ENCODE results near the gene TGM4. TPM values are rescaled to one million over a fixed set of nuclear protein-coding genes. Genes with fewer than 3 reads are reported as not detected.
"Not testable (repeated sequence)": the region's sequence is repeated elsewhere in the genome, so short reads cannot be mapped to it uniquely, and the experiment has no call there.

TGM4 gene
- total RNA-seq, 4 donors from 2014 or later = 0.26 to 1.4 (median 1.3) TPM; not detected in 1

DNA sequence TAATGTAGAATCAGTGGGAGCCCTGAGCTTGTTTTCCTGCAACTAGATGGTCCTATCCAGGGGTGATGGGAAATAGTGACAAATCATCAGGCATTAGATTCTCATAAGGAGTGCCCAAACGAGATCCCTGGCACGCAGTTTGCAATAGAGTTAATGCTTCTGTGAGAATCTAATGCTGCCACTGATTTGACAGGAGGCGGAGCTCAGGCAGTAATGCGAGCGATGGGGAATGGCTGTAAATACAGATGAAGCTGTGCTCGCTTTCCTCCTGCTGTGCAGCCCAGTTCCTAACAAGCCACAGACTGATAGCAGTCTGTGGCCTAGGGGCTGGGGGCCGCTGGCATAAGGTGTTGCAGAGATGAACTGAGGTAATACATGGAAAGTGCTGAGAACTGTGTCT, 41.0 kb upstream of the TGM4 start:
- no peak for TF ChIP-seq POLR2A (IDR thresholded peaks at IDR 0.05)
- TF ChIP-seq, protein P1, sequence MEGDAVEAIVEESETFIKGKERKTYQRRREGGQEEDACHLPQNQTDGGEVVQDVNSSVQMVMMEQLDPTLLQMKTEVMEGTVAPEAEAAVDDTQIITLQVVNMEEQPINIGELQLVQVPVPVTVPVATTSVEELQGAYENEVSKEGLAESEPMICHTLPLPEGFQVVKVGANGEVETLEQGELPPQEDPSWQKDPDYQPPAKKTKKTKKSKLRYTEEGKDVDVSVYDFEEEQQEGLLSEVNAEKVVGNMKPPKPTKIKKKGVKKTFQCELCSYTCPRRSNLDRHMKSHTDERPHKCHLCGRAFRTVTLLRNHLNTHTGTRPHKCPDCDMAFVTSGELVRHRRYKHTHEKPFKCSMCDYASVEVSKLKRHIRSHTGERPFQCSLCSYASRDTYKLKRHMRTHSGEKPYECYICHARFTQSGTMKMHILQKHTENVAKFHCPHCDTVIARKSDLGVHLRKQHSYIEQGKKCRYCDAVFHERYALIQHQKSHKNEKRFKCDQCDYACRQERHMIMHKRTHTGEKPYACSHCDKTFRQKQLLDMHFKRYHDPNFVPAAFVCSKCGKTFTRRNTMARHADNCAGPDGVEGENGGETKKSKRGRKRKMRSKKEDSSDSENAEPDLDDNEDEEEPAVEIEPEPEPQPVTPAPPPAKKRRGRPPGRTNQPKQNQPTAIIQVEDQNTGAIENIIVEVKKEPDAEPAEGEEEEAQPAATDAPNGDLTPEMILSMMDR (IDR thresholded peaks at IDR 0.05) = no peak
- no peak overlapping the region for H3K4me3 ChIP-seq (ENCODE audit: low read depth, poor library complexity, severe bottlenecking)
- WGBS, 2 donors = 86 to 89% methylated on average over 7 of the region's 7 CpGs
- intact Hi-C loops (cut with DNase I; ENCODE audit: low total_unique reads) = no loop called here
- DNase-seq (ENCODE audit: low spot score in 2 of 2) = no peak

DNA sequence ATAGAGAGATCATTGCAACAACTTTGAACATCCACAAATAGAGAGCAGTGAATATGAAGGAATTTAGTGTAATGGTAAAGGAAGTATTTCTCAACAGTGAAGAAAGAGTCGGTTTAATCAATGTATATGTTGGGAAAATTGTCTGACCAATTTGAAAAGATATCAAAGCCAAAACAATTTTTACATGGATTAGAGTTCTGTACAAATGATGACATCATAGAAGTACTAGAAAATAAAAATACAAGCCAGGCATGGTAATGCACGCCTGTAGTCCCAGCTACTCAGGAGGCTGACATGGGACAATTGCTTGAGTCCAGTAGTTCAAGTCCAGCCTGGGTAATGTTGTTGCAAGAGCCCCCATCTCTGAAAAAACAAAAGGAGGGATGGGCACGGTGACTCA, 38.7 kb upstream of the TGM4 start:
- WGBS, 2 donors = 95 to 98% methylated on average over 3 of the region's 3 CpGs
- TF ChIP-seq, protein P1 (IDR thresholded peaks at IDR 0.05) = no peak
- TF ChIP-seq POLR2A (IDR thresholded peaks at IDR 0.05) = no peak
- no peak overlapping the region for H3K4me3 ChIP-seq (ENCODE audit: low read depth, poor library complexity, severe bottlenecking)
- no peak for DNase-seq (ENCODE audit: low spot score in 2 of 2)
- intact Hi-C loops (cut with DNase I; ENCODE audit: low total_unique reads) = no loop called here

DNA sequence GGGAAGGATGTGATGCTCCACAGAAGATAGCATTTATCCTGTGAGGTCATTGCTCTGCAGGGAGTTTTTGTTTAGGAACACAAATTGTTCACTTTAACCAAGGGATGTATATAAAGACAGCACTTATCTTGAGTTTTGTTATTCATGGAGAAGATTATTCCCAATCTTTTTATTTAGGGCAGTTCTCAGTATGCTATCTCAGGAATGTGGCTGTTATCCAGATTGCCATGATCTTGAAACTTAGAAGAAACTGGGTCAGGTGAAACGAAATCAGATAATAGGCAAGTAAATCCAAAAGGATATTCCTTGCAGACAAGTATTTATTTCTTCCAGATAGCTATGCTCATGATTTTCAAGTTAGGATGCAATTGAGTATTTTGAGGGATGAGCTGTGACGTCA, 32.0 kb upstream of the TGM4 start:
- TF ChIP-seq, protein P1 (IDR thresholded peaks at IDR 0.05) = no peak
- no peak overlapping the region for H3K4me3 ChIP-seq (ENCODE audit: low read depth, poor library complexity, severe bottlenecking)
- WGBS, 2 donors = 74 to 86% methylated on average over 2 of the region's 2 CpGs
- DNase-seq (ENCODE audit: low spot score in 2 of 2) = no peak
- intact Hi-C loops (cut with DNase I; ENCODE audit: low total_unique reads) = no loop called here

DNA sequence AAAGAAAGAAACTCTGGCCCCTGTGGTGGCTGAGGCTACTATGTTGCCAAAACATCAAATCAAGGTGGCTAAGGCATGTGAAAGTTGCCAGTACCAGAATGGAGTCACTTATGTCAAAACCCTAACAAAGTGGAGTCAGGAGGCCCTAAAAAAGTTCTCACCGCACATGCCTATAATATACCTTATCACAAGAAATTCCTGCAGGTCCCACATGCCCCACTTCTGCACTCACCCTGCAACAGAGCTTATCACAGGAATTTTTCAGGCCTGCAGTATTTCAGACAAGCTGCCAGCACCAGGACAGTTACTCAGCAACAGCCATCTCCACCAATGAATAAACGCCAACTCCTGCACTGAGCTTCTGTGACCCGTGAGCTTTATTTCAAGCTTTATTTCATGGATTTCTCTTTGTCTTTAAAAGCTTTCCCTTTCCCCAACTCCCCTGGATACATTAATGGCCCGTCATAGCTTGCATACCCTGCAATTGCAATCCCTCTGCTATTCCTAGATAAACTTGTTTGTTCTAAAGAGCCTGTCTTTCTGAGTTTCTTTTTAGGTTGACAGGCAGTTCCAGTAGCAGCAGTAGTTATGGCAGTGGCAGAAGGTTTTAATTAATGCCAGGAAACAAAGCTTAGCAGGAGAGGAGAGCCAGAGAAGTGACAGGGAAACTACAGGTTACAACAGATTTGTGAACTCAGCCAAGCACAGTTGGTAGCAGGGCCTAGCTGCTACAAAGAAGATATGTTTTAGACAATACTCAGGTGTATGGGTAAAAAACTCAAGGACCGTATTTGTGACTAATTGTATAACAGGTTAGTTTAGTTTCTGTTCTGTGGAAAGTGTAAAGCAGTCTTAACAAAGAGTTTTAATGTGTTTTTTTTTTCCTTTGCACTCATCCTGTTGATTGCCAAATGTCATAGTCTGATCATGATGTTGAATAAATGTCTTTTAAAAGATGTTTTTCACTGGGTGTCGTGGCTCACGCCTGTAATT, 28.6 kb upstream of the TGM4 start:
- DNase-seq (ENCODE audit: low spot score in 2 of 2) = no peak
- 52 to 55% methylated on average over 7 of the region's 7 CpGs for WGBS, 2 donors
- intact Hi-C loops (cut with DNase I; ENCODE audit: low total_unique reads) = no loop called here
- H3K4me3 ChIP-seq (ENCODE audit: low read depth, poor library complexity, severe bottlenecking) = no peak overlapping the region
- TF ChIP-seq POLR2A (IDR thresholded peaks at IDR 0.05) = no peak
- TF ChIP-seq, protein P1 (IDR thresholded peaks at IDR 0.05) = no peak

DNA sequence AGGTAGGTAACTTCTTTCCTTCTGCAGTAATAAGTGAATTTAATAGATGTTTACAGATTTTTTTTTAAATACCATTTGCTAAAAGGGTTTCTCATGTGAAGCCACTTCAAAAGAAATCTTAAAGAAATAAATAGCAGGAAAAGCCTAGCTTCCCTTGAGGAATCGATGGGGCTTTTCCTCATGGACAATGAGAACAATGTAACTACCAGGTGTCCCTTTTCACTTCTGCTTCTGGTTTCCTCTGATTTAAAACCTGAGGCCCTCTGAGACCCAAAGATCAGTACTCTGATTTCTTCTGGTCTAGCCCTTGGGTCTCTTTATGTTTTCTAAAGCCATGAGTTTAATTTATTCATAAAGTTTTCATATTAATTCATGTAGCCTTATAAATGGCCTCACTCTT, 25.8 kb upstream of the TGM4 start:
- 79 to 87% methylated on average over 1 of the region's 1 CpG for WGBS, 2 donors
- intact Hi-C loops (cut with DNase I; ENCODE audit: low total_unique reads) = no loop called here
- DNase-seq (ENCODE audit: low spot score in 2 of 2) = no peak
- TF ChIP-seq, protein P1 (IDR thresholded peaks at IDR 0.05) = no peak
- TF ChIP-seq POLR2A (IDR thresholded peaks at IDR 0.05) = no peak
- H3K4me3 ChIP-seq (ENCODE audit: low read depth, poor library complexity, severe bottlenecking) = no peak overlapping the region

DNA sequence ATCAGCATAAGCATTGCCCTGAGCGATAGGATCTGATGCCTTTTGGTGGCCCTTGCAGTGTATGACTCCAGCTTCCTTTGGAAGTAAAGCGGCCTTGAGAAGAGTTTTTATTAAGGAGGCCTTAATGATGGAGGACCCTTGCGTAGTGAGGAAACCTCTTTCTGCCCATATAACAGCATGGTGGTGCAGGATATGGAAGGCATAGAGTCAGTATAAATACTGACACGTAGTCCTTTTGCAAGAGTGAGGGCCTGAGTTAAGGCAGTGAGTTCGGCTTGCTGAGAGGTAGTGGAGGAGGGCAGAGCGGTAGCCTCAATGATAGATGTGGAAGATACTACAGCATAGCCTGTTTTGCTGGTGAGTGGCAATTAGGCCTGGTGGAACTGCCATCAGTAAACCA, 17.7 kb upstream of the TGM4 start:
- DNase-seq (ENCODE audit: low spot score in 2 of 2); H3K4me3 ChIP-seq (ENCODE audit: low read depth, poor library complexity, severe bottlenecking); intact Hi-C loops (cut with DNase I; ENCODE audit: low total_unique reads): not testable (repeated sequence)
- WGBS, 2 donors = 95 to 99% methylated on average over 6 of the region's 6 CpGs

Data from lower leg skin (tissue), 4 donors.